LNCAP (cell line): Measurements from ENCODE around the gene AMFR.

ENCODE experiments used
- TF ChIP-seq, protein P1 (sequence below): fragments of 450-650 bp; IDR thresholded peaks from 2 replicates; pipeline ENCODE4 v1.5.1; 2017; ENCODE audit warnings: mild to moderate bottlenecking

The AMFR gene

GRCh38 chr16:56422896-56423441 lies 2.4 kb downstream of the AMFR start:
- TF ChIP-seq, protein P1, sequence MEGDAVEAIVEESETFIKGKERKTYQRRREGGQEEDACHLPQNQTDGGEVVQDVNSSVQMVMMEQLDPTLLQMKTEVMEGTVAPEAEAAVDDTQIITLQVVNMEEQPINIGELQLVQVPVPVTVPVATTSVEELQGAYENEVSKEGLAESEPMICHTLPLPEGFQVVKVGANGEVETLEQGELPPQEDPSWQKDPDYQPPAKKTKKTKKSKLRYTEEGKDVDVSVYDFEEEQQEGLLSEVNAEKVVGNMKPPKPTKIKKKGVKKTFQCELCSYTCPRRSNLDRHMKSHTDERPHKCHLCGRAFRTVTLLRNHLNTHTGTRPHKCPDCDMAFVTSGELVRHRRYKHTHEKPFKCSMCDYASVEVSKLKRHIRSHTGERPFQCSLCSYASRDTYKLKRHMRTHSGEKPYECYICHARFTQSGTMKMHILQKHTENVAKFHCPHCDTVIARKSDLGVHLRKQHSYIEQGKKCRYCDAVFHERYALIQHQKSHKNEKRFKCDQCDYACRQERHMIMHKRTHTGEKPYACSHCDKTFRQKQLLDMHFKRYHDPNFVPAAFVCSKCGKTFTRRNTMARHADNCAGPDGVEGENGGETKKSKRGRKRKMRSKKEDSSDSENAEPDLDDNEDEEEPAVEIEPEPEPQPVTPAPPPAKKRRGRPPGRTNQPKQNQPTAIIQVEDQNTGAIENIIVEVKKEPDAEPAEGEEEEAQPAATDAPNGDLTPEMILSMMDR = no peak

DNA sequence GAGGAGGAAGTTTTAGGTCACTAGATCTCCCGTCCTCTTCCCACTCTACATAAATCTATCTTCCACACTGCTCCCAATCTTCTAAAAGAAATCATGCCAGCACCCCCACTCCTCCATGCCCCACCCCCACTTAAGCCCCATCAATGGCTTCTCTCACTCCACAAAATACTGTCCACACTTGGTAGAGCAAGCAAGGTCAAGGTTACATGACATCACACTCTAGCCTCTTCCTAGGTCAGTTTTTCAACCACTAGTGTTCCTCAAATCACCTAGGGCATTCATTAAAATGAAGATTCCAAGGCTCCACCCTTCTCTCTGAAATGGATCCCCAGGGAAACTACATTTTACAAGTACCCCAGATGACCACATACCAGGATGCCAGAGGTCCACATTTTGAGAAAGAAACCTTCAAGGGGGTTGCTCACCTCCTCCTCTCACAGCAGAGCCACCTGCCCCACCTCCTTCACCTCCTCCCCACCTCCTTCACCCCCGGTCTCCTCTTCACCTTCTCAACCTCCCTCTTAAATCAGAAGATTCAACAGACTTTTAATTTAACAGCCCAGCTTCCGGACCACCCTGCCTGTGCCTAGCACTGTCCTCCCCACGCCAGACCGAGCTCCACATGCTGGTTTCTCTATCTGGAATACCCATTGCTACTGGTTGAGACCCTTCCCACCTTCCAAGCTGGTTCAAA lies 3.2 kb downstream of the AMFR start:
- TF ChIP-seq, protein P1 = no peak

GRCh38 chr16:56421313-56421712 lies 4.0 kb downstream of the AMFR start:
- TF ChIP-seq, protein P1 = no peak

- TF ChIP-seq, protein P1 = no peak
These were observed 4.7 kb downstream of the AMFR start for GRCh38 chr16:56420613-56421012.

- TF ChIP-seq, protein P1 = no peak
These were observed 5.4 kb downstream of the AMFR start for GRCh38 chr16:56419740-56420548.

DNA sequence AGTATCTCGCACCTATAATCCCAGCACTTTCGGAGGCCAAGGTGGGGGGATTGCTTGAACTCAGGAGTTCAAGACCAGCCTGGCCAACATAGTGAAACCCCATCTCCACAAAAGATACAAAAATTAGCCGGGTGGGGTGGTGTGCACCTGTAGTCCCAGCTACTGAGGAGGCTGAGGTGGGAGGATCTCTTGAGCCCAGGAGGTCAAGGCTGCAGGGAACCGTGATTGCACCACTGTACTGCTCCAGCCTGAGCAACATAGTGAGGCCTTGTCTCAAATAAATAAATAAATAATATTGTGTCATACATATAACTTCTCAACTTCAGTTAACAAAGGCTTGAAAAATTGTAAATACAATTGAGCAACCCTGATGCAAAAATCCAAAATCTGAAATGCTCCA lies 8.2 kb downstream of the AMFR start:
- TF ChIP-seq, protein P1 = no peak

DNA sequence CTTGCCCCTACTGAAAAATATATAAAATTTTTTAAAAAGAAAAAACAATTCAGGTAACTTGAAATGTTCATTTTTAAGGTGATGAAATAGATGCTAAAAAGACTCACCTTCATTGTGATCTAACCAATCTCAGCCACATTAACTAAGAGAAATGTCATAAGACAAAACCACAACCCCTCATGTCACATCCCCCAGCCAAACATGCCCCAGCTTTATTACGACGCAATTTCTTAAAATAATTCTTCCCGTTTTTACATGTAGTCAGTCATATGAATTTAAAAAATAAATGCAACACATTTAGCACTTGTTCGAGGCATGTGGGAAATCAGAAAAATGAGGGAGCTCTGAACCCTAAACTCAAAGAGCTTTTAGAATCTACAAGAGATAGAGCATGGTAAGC lies 9.5 kb downstream of the AMFR start:
- TF ChIP-seq, protein P1 = no peak
